ENCODE results near the gene PRM1. TPM values are rescaled to one million over a fixed set of nuclear protein-coding genes. Genes with fewer than 3 reads are reported as not detected.

Gene PRM1
- total RNA-seq, 4 donors from 2014 or later = not detected

DNA sequence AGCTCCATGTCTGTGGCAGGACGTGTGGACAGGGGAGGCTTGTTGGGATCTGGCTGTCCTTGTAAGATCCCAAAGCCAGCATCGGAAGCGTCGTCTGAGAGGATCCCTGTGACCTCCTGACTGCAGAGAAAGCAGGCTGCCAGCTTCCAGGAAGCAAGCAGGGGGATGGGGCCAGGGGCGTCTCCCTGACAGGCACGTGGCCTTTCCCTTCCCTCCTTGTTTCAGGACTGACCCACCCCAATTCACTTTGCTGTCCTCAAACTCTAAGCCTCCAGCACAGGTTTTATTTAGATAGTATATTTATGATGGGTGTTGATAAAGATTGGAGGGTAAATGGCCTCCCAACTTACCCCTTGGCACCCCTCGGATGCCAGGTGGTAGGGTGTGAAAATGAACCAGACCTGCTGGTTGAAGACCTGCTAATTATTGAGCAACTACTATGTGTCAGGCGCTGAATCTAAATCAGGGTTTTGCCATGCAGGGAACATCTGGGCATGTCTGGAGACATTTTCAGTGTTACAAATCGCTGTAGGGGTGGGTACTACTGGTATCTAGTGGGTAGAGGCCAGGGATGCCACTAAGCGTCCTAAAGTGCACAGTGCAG, 49.7 kb downstream of the PRM1 start:
- no peaks in the 10 kb centered on the region for H3K36me3 ChIP-seq
- H3K4me1 ChIP-seq = peaks cover 0 to 23% (median 4%) of the 10 kb centered on the region in 3 donors
- DNase-seq = no peak
- 75 to 76% methylated on average over 10 of the region's 10 CpGs for WGBS, 2 donors
- H3K27me3 ChIP-seq = peaks cover 0 to 25% (median 0%) of the 10 kb centered on the region in 4 donors
- H3K27ac ChIP-seq = no peak overlapping the region
- H3K9me3 ChIP-seq = no peaks in the 10 kb centered on the region
- TF ChIP-seq POLR2A (IDR thresholded peaks at IDR 0.05) = no peak
- TF ChIP-seq, protein P1, sequence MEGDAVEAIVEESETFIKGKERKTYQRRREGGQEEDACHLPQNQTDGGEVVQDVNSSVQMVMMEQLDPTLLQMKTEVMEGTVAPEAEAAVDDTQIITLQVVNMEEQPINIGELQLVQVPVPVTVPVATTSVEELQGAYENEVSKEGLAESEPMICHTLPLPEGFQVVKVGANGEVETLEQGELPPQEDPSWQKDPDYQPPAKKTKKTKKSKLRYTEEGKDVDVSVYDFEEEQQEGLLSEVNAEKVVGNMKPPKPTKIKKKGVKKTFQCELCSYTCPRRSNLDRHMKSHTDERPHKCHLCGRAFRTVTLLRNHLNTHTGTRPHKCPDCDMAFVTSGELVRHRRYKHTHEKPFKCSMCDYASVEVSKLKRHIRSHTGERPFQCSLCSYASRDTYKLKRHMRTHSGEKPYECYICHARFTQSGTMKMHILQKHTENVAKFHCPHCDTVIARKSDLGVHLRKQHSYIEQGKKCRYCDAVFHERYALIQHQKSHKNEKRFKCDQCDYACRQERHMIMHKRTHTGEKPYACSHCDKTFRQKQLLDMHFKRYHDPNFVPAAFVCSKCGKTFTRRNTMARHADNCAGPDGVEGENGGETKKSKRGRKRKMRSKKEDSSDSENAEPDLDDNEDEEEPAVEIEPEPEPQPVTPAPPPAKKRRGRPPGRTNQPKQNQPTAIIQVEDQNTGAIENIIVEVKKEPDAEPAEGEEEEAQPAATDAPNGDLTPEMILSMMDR (IDR thresholded peaks at IDR 0.05) = no peak
- intact Hi-C loops (cut with DNase I) = no loop called here
- H3K4me3 ChIP-seq = no peak overlapping the region

Small RNAs within 50 kb of the gene (small RNA-seq; reads per million reads assigned to genes)
- gene MIR548H2 (0 reads per million in 4 donors), gene RF00019 (0 reads per million in 4 donors), gene RF00554 (0 reads per million in 4 donors)

Other genes with a start within 250 kb of the PRM1 start
- gene SOCS1, start 25.1 kb downstream of the PRM1 start, total RNA-seq = 1 to 10 TPM in 3 of 4 donors, under 1 TPM in 1; 0.42 to 9.3 (median 3.7) TPM
- gene TNP2, start 12.0 kb downstream of the PRM1 start, total RNA-seq = not detected
- gene PRM3, start 7.7 kb downstream of the PRM1 start, total RNA-seq = not detected
- not detected for gene PRM2, start 4.8 kb downstream of the PRM1 start, total RNA-seq
- 10 to 100 TPM in 1 of 4 donors, 1 to 10 TPM in 3; 4.6 to 12.0 (median 8.1) TPM for gene RMI2, start 64.1 kb upstream of the PRM1 start, total RNA-seq